GM12891 (cell line): ENCODE measurements around the gene CENPB.

Source experiments
- POLR2A ChIP-seq: IDR thresholded peaks from 2 replicates; pipeline ENCODE4 v1.6.1; 2011; ENCODE audit warnings: low read depth, low read length, control low read depth
- POLR2AphosphoS5 ChIP-seq: IDR thresholded peaks from 2 replicates; pipeline ENCODE4 v1.6.1; 2011; ENCODE audit warnings: low read depth, low read length, control low read depth
- SPI1 ChIP-seq: IDR thresholded peaks from 2 replicates; pipeline ENCODE4 v1.6.1; 2011; ENCODE audit warnings: low read depth, low read length, control low read depth
- TAF1 ChIP-seq: IDR thresholded peaks from 2 replicates; pipeline ENCODE4 v1.6.1; 2011; ENCODE audit warnings: low read depth, low read length, control low read depth

DNA sequence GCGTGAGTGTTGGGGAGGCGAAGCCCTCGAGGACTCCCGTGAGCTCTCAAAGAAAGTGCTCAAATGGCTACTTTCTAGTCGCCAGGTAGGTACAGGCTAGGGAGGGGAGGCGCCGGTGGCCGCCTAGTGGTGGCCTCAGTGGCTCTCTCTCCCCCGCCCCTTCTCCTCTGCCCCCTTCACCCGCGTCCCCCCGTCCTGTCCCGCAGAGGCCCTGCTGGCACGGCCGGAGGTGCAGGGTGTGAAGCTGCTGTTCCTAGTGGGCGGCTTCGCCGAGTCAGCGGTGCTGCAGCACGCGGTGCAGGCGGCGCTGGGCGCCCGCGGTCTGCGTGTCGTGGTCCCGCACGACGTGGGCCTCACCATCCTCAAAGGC is 35.2 kb downstream of the CENPB start:
- TF ChIP-seq SPI1: no peak
- no peak for TF ChIP-seq POLR2A
- no peak for TF ChIP-seq POLR2AphosphoS5
- TF ChIP-seq TAF1: no peak
